ENCODE measurements around the gene SAFB2. TPM values are rescaled to one million over a fixed set of nuclear protein-coding genes. Genes with fewer than 3 reads are reported as not detected.

SAFB2 gene
- total RNA-seq, 4 donors from 2014 or later: 33.6 to 72.0 (median 45.2) TPM

DNA sequence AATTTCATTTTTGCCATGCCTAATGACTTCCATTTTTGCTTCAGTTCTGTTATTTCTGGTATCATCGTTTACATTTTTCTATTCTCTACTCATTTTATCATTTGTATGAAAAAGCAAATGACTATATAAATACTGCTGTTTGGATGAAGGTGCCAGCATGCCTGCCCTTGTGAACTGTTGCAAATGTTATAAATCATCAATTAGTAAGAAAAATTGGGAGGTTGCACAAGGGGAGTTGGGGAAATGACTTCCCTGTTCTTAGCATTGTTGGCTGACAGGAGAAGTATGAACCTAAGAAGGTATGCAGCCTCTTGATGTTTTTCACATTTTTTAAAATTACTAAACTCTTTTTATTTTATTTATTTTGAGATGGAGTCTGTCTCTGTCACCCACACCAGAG, 15.4 kb upstream of the SAFB2 start:
- no peak for TF ChIP-seq CTCF (IDR thresholded peaks at IDR 0.05; ENCODE audit: low read depth)

GRCh38 chr19:5635427-5635826, 12.9 kb upstream of the SAFB2 start:
- TF ChIP-seq CTCF (IDR thresholded peaks at IDR 0.05; ENCODE audit: low read depth): no peak

GRCh38 chr19:5632657-5633056, 10.1 kb upstream of the SAFB2 start:
- no peak for TF ChIP-seq CTCF (IDR thresholded peaks at IDR 0.05; ENCODE audit: low read depth)

- TF ChIP-seq CTCF (IDR thresholded peaks at IDR 0.05; ENCODE audit: low read depth): no peak
These were observed 9.7 kb upstream of the SAFB2 start for GRCh38 chr19:5632241-5632612.

DNA sequence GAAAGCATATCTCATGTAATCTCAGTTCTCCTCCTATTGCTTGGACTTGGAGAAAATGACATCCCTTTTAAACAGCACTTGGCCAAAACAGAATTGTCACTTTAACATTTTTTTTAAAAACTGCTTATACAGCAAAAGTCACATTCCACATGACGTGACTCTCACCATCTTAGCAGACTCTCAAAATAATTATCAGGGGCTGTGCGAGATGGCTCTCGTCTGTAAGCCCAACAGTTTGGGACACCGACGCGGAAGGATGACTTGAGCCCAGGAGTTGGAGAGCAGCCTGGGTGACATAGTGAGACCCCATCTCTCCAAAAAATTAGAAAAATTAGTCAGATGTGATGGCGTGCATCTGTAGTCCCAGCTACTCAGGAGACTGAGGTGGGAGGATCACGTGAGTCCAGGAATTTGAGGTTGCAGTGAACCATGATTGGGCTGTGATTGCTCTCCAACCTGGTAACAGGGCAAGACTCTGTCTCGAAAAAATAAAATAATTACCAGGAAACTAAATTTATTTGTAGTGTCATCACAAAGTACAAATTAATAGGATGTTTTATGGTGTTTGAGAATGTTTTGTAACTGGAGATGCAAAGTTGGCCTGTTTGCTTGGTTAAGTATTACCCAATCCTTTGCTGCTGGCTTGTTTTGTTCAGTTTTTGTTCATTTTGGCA, 9.1 kb upstream of the SAFB2 start:
- TF ChIP-seq CTCF (IDR thresholded peaks at IDR 0.05; ENCODE audit: low read depth): no peak

DNA sequence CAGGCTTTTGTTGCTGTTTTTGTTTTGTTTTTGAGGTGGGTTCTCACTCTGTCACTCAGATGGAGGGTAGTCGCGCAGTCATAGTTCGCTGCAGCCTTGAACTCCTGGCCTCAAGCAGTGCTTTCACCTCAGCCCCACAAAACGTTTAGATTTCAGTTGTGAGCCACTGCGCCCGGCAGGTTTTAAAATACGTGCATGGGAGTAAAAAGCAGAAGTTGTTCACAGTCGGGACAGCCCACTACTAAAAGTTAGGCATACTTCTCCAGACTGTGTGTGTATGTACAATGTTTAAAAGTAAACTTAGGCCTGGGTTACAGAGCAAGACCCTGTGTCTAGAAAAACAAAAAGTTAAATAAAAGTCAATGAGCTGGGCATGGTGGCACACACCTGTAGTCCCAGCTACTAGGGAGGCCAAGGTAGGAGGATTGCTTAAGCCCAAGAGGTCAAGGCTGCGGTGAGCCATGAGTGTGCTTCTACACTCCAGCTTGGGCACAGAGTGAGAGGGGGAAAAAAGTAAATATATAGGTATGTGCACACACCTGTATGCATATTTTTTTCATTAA, 6.4 kb upstream of the SAFB2 start:
- TF ChIP-seq CTCF (IDR thresholded peaks at IDR 0.05; ENCODE audit: low read depth): no peak

DNA sequence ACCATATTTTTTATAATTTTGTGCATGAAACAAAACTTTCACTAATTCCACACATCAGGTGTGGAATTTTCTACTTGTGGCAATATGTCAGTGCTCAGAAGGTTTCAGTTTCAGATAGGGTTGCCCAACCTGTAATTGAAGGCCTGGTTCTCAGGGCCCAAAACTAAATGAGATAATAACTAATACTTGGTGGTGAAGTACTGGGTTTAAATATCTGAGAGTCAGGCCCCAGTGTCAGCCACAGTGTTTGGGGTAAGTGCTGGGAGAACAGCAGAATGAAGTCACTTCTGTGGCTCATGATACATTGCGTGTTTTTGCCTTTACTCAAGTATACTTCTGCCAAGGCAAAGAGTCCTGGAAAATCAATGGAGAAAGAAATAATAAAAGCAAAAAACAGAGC, 5.9 kb upstream of the SAFB2 start:
- no peak for TF ChIP-seq CTCF (IDR thresholded peaks at IDR 0.05; ENCODE audit: low read depth)

All from subcutaneous adipose tissue (tissue), 4 donors.